HepG2 (cell line): Measurements from ENCODE around the gene PLEKHN1. TPM values are rescaled to one million over a fixed set of nuclear protein-coding genes. Genes with fewer than 3 reads are reported as not detected.

Experiments
- BCL6 ChIP-seq: IDR thresholded peaks from 2 replicates; pipeline ENCODE4 v1.6.1; 2016; ENCODE audit warnings: missing genetic modification reagents, missing compliant biosample characterization
- HNRNPL ChIP-seq: fragments of 200-400 bp; formaldehyde crosslinking; IDR thresholded peaks from 2 replicates; pipeline ENCODE4 v1.6.1; 2017; ENCODE audit warnings: mild to moderate bottlenecking, low read depth, low read length
- KDM2A ChIP-seq: sonication (generic); formaldehyde crosslinking; IDR thresholded peaks from 2 replicates; pipeline ENCODE4 v1.4.0; 2020; ENCODE audit warnings: low read depth, missing genetic modification reagents, borderline replicate concordance
- KDM5B ChIP-seq: sonication (generic); formaldehyde crosslinking; IDR thresholded peaks from 2 replicates; pipeline ENCODE4 v1.4.0; 2020; ENCODE audit warnings: missing genetic modification reagents, mild to moderate bottlenecking, borderline replicate concordance
- LCORL ChIP-seq, 2 experiments: fragments of 450-650 bp in 1 of 2; sonication (generic) in 1 of 2; formaldehyde crosslinking in 1 of 2; IDR thresholded peaks; 2 replicates each; pipeline versions ENCODE4 v1.5.0 to v1.6.1; 2017 to 2020; ENCODE audit warnings: antibody characterized with exemption in 1 of 2, missing genetic modification reagents in 1 of 2
- MEF2D ChIP-seq: sonication (generic); formaldehyde crosslinking; IDR thresholded peaks from 2 replicates; pipeline ENCODE4 v1.5.1; 2020; ENCODE audit warnings: mild to moderate bottlenecking, missing genetic modification reagents
- MTA1 ChIP-seq: sonication (generic); formaldehyde crosslinking; IDR thresholded peaks from 2 replicates; pipeline ENCODE4 v1.4.0; 2020; ENCODE audit warnings: missing genetic modification reagents, mild to moderate bottlenecking, borderline replicate concordance
- SP1 ChIP-seq, 2 experiments: fragments of 450-650 bp in 1 of 2; sonication (generic) in 1 of 2; formaldehyde crosslinking in 1 of 2; IDR thresholded peaks; 2 replicates each; pipeline versions ENCODE4 v1.4.0 to v1.6.1; 2016 to 2020; ENCODE audit warnings: missing genetic modification reagents in 1 of 2
- SP2 ChIP-seq: sonication (generic); formaldehyde crosslinking; IDR thresholded peaks from 2 replicates; pipeline ENCODE4 v1.5.1; 2020; ENCODE audit warnings: mild to moderate bottlenecking, missing genetic modification reagents
- ZBTB42 ChIP-seq: sonication (generic); formaldehyde crosslinking; IDR thresholded peaks from 2 replicates; pipeline ENCODE4 v1.5.0; 2020; ENCODE audit warnings: mild to moderate bottlenecking, missing genetic modification reagents
- ZBTB7B ChIP-seq: sonication (generic); formaldehyde crosslinking; IDR thresholded peaks from 2 replicates; pipeline ENCODE4 v1.4.0; 2020; ENCODE audit warnings: missing genetic modification reagents
- ZEB1 ChIP-seq: IDR thresholded peaks from 2 replicates; pipeline ENCODE4 v1.6.1; 2012; ENCODE audit warnings: mild to moderate bottlenecking, low read depth, inconsistent platforms; ENCODE audit not compliant: insufficient replicate concordance
- ZFP1 ChIP-seq: IDR thresholded peaks from 2 replicates; pipeline ENCODE4 v1.6.1; 2016
- ZNF234 ChIP-seq: sonication (generic); formaldehyde crosslinking; conservative IDR thresholded peaks from 2 replicates; pipeline ENCODE4 v1.5.1; 2020; ENCODE audit warnings: mild to moderate bottlenecking, missing genetic modification reagents
- ZNF317 ChIP-seq: sonication (generic); formaldehyde crosslinking; IDR thresholded peaks from 2 replicates; pipeline ENCODE4 v1.5.0; 2020; ENCODE audit warnings: mild to moderate bottlenecking, missing genetic modification reagents
- ZNF501 ChIP-seq: sonication (generic); formaldehyde crosslinking; IDR thresholded peaks from 2 replicates; pipeline ENCODE4 v1.5.1; 2020; ENCODE audit warnings: mild to moderate bottlenecking, moderate library complexity, missing genetic modification reagents
- ZNF703 ChIP-seq: sonication (generic); formaldehyde crosslinking; IDR thresholded peaks from 2 replicates; pipeline ENCODE4 v1.5.1; 2020; ENCODE audit warnings: missing genetic modification reagents, mild to moderate bottlenecking, moderate library complexity, borderline replicate concordance
- ZNF776 ChIP-seq: sonication (generic); formaldehyde crosslinking; IDR thresholded peaks from 2 replicates; pipeline ENCODE4 v1.4.0; 2020; ENCODE audit warnings: mild to moderate bottlenecking, missing genetic modification reagents
- ZZZ3 ChIP-seq: sonication (generic); formaldehyde crosslinking; IDR thresholded peaks from 2 replicates; pipeline ENCODE4 v1.4.0; 2020; ENCODE audit warnings: missing genetic modification reagents, mild to moderate bottlenecking, borderline replicate concordance
- polyA plus RNA-seq, 8 experiments: library from polyadenylated mRNA; depleted of rRNA in 3 of 8; stranded (reverse) in 7 of 8; unstranded in 1 of 8; fragments of >200 nt; fragmentation: Illumina TruSeq in 4 of 8; extraction: Trizol in 4 of 8; gene quantifications; 2 replicates each; pipeline versions ENCODE4 v1.2.1 to v1.2.3, GENCODE V29; 2011 to 2016; ENCODE audit warnings: low read depth in 4 of 8, missing spikeins in 1 of 8, mixed read lengths in 1 of 8; ENCODE audit not compliant: insufficient read depth in 1 of 8
- total RNA-seq, 5 experiments: library from RNA; depleted of rRNA; stranded (reverse); fragments of >200 nt; fragmentation: Illumina TruSeq; extraction: Trizol; gene quantifications; 2 replicates each; pipeline ENCODE4 v1.2.3, GENCODE V29; 2016; ENCODE audit warnings: low read depth in 1 of 5
- TF ChIP-seq, protein P1 (sequence below): IDR thresholded peaks from 2 replicates; pipeline ENCODE4 v1.6.1; 2016; ENCODE audit warnings: mild to moderate bottlenecking
- TF ChIP-seq, protein P2 (sequence below): sonication (generic); formaldehyde crosslinking; IDR thresholded peaks from 2 replicates; pipeline ENCODE4 v1.8.0; 2022; ENCODE audit warnings: missing genetic modification reagents, mild to moderate bottlenecking, borderline replicate concordance
- TF ChIP-seq, protein P3 (sequence below): sonication (generic); formaldehyde crosslinking; IDR thresholded peaks from 2 replicates; pipeline ENCODE4 v1.9.0; 2022; ENCODE audit warnings: low read depth, missing genetic modification reagents
- TF ChIP-seq, protein P4 (sequence below): sonication (generic); formaldehyde crosslinking; IDR thresholded peaks from 2 replicates; pipeline ENCODE4 v1.4.0; 2020; ENCODE audit warnings: mild to moderate bottlenecking, missing genetic modification reagents

PLEKHN1 gene
- total and polyA plus RNA-seq, 2 of the 13 experiments (the other 11 are each of a cell fraction or from before 2014, with no cell fraction given) = 0.42 to 0.58 TPM

DNA sequence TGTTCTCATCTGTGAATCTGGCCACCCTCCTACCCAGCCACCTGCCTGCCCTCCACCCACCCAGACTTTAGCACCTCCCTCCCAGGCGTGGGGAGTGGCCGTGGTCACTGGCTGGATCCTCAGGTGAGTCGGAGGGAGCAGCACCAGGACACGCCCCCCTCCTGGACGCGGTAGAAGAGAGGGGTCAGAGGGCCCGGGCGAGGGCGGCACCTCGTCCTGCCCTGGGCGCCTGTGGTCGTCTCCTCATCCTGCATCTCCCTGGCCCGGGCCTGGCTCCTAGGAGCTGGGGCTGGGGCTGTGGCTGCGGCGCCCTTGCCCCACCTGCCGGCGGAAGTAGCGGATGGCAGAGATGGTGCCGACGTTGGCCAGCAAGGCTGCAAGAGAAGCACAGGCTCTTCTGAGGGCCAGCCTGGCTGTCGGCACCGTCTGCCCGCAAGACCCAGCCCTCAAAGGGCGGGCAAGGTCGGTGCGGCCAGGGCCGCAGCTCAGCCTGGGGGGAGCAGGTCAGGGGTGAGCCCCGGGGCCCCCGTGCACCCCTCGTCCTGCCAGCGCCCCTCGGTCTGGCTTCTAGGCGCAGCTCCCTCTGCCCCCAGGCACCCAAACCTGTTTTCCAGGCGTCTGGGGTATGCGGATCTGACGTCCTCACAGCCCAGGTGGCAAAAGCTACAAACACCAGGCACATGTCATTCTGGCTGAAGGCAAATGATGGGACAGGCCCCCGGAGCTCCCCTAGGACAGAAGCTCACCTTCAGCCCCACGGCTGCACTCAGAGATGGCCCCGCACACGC is 9.8 kb downstream of the PLEKHN1 start (continued):
- TF ChIP-seq, protein P1, sequence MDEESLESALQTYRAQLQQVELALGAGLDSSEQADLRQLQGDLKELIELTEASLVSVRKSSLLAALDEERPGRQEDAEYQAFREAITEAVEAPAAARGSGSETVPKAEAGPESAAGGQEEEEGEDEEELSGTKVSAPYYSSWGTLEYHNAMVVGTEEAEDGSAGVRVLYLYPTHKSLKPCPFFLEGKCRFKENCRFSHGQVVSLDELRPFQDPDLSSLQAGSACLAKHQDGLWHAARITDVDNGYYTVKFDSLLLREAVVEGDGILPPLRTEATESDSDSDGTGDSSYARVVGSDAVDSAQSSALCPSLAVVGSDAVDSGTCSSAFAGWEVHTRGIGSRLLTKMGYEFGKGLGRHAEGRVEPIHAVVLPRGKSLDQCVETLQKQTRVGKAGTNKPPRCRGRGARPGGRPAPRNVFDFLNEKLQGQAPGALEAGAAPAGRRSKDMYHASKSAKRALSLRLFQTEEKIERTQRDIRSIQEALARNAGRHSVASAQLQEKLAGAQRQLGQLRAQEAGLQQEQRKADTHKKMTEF (CRISPR knock-in tag) = peak; percentile 28; the same call in 1 of the 2 replicates
- no peak for TF ChIP-seq MEF2D
- no peak for TF ChIP-seq ZEB1
- no peak for TF ChIP-seq ZNF234 (CRISPR knock-in tag)
- TF ChIP-seq, protein P2, sequence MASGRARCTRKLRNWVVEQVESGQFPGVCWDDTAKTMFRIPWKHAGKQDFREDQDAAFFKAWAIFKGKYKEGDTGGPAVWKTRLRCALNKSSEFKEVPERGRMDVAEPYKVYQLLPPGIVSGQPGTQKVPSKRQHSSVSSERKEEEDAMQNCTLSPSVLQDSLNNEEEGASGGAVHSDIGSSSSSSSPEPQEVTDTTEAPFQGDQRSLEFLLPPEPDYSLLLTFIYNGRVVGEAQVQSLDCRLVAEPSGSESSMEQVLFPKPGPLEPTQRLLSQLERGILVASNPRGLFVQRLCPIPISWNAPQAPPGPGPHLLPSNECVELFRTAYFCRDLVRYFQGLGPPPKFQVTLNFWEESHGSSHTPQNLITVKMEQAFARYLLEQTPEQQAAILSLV = 0 out of 2 replicates have a peak, but pooled peaks have one; percentile 35
- TF ChIP-seq ZZZ3 (CRISPR knock-in tag) = no peak
- peak; percentile 18; the same call in 1 of the 2 replicates for TF ChIP-seq ZBTB7B (CRISPR knock-in tag)
- no peak for TF ChIP-seq SP1 (IDR thresholded peaks at IDR 0.05)
- no peak for TF ChIP-seq SP1 (CRISPR knock-in tag; IDR thresholded peaks at IDR 0.05)
- TF ChIP-seq MTA1 (CRISPR knock-in tag) = peak; percentile 76; the same call in 1 of the 2 replicates
- TF ChIP-seq ZNF776 = peak; percentile 76; the same call in 1 of the 2 replicates
- no peak for TF ChIP-seq LCORL (IDR thresholded peaks at IDR 0.05)
- peak; percentile 66 for TF ChIP-seq LCORL (CRISPR knock-in tag; IDR thresholded peaks at IDR 0.05)
- TF ChIP-seq KDM2A (CRISPR knock-in tag) = peak; percentile 84
- no peak for TF ChIP-seq ZBTB42 (CRISPR knock-in tag)
- TF ChIP-seq BCL6 (CRISPR knock-in tag) = peak; percentile 34; the same call in 1 of the 2 replicates
- TF ChIP-seq, protein P3, sequence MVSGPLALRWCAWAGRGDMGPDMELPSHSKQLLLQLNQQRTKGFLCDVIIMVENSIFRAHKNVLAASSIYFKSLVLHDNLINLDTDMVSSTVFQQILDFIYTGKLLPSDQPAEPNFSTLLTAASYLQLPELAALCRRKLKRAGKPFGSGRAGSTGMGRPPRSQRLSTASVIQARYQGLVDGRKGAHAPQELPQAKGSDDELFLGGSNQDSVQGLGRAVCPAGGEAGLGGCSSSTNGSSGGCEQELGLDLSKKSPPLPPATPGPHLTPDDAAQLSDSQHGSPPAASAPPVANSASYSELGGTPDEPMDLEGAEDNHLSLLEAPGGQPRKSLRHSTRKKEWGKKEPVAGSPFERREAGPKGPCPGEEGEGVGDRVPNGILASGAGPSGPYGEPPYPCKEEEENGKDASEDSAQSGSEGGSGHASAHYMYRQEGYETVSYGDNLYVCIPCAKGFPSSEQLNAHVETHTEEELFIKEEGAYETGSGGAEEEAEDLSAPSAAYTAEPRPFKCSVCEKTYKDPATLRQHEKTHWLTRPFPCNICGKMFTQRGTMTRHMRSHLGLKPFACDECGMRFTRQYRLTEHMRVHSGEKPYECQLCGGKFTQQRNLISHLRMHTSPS (CRISPR knock-in tag) = 0 out of 2 replicates have a peak, but pooled peaks have one; percentile 18
- TF ChIP-seq ZNF703 (CRISPR knock-in tag) = no peak
- 0 out of 2 replicates have a peak, but pooled peaks have one; percentile 21 for TF ChIP-seq ZNF317 (CRISPR knock-in tag)
- TF ChIP-seq KDM5B (CRISPR knock-in tag) = peak; percentile 50; the same call in 1 of the 2 replicates
- TF ChIP-seq, protein P4, sequence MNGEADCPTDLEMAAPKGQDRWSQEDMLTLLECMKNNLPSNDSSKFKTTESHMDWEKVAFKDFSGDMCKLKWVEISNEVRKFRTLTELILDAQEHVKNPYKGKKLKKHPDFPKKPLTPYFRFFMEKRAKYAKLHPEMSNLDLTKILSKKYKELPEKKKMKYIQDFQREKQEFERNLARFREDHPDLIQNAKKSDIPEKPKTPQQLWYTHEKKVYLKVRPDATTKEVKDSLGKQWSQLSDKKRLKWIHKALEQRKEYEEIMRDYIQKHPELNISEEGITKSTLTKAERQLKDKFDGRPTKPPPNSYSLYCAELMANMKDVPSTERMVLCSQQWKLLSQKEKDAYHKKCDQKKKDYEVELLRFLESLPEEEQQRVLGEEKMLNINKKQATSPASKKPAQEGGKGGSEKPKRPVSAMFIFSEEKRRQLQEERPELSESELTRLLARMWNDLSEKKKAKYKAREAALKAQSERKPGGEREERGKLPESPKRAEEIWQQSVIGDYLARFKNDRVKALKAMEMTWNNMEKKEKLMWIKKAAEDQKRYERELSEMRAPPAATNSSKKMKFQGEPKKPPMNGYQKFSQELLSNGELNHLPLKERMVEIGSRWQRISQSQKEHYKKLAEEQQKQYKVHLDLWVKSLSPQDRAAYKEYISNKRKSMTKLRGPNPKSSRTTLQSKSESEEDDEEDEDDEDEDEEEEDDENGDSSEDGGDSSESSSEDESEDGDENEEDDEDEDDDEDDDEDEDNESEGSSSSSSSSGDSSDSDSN (CRISPR knock-in tag) = peak; percentile 64
- 0 out of 2 replicates have a peak, but pooled peaks have one; percentile 50 for TF ChIP-seq HNRNPL
- TF ChIP-seq ZFP1 (CRISPR knock-in tag) = no peak
- peak; percentile 57; the same call in 1 of the 2 replicates for TF ChIP-seq ZNF501
- TF ChIP-seq SP2 = no peak
